Osteoblast (primary cell): ENCODE data around the gene CCDC33. TPM values are rescaled to one million over a fixed set of nuclear protein-coding genes. Genes with fewer than 3 reads are reported as not detected.
A peak's percentile ranks its signal among the peaks of the same experiment; 100 is the strongest.

Experiments
- DNase-seq: peaks from one replicate; pipeline ENCODE4 v3.0.0; 2011; ENCODE audit warnings: low spot score, mixed read lengths; ENCODE audit not compliant: insufficient read length; ENCODE audit errors: missing footprints
- H2AFZ ChIP-seq: 2 replicates; pipeline ENCODE4 v1.6.0; 2011; ENCODE audit warnings: mild to moderate bottlenecking, low read length
- H3K27ac ChIP-seq: 2 replicates; pipeline ENCODE4 v1.5.1; 2011; ENCODE audit warnings: mild to moderate bottlenecking, low read depth, low read length, moderate library complexity
- H3K27me3 ChIP-seq: 2 replicates; pipeline ENCODE4 v1.6.0; 2012; ENCODE audit warnings: mild to moderate bottlenecking, control low read depth, inconsistent platforms, low read length, moderate library complexity; ENCODE audit not compliant: insufficient read depth
- H3K36me3 ChIP-seq: 2 replicates; pipeline ENCODE4 v1.5.1; 2011; ENCODE audit warnings: mild to moderate bottlenecking, low read length, control low read depth, moderate library complexity; ENCODE audit not compliant: insufficient read depth
- H3K4me1 ChIP-seq: 2 replicates; pipeline ENCODE4 v1.5.1; 2011; ENCODE audit warnings: mild to moderate bottlenecking, low read length, control low read depth, moderate library complexity; ENCODE audit not compliant: insufficient read depth
- H3K4me2 ChIP-seq: 2 replicates; pipeline ENCODE4 v1.6.0; 2011; ENCODE audit warnings: mild to moderate bottlenecking, low read length; ENCODE audit not compliant: insufficient read depth
- H3K4me3 ChIP-seq: fragments of 200-600 bp; sonication (generic); 3 replicates; pipeline ENCODE4 v1.5.1; 2012; ENCODE audit warnings: mild to moderate bottlenecking, low read length, inconsistent platforms; ENCODE audit not compliant: insufficient read depth
- H3K79me2 ChIP-seq: 2 replicates; pipeline ENCODE4 v1.6.0; 2012; ENCODE audit warnings: mild to moderate bottlenecking, low read length, control low read depth, inconsistent platforms; ENCODE audit not compliant: insufficient read depth
- H3K9me3 ChIP-seq: 2 replicates; pipeline ENCODE4 v1.5.1; 2011; ENCODE audit warnings: low read depth, low read length, control low read depth
- H4K20me1 ChIP-seq: 2 replicates; pipeline ENCODE4 v1.6.0; 2012; ENCODE audit warnings: mild to moderate bottlenecking, low read length, control low read depth; ENCODE audit not compliant: insufficient read depth
- CTCF ChIP-seq: IDR thresholded peaks from 2 replicates; pipeline ENCODE4 v1.5.1; 2011; ENCODE audit warnings: mild to moderate bottlenecking, low read depth, low read length, moderate library complexity; ENCODE audit errors: extremely low read depth
- total RNA-seq: library from RNA; depleted of rRNA; stranded (reverse); fragments of >200 nt; gene quantifications from 2 replicates; pipeline ENCODE4 v1.2.3, GENCODE V29; 2012

Gene CCDC33
- total RNA-seq, 1 donor: not detected

- Histone ChIP-seq H3K4me1 (no peaks in the 10 kb centered on the region), H3K4me3 (no peak overlapping the region), H3K9me3 (no peaks in the 10 kb centered on the region), H3K4me2 (no peak overlapping the region), H3K27ac (no peak overlapping the region), H3K36me3 (no peaks in the 10 kb centered on the region), H2AFZ (no peak overlapping the region), H4K20me1 (no peaks in the 10 kb centered on the region), H3K79me2 (no peaks in the 10 kb centered on the region), H3K27me3 (peaks cover 13% of the 10 kb centered on the region)
- TF ChIP-seq CTCF: no peak
- no peak for DNase-seq
These were observed 14.5 kb upstream of the CCDC33 start for GRCh38 chr15:74221399-74222239.

GRCh38 chr15:74222240-74223119 lies 13.6 kb upstream of the CCDC33 start:
- peaks cover 13% of the 10 kb centered on the region for H3K27me3 ChIP-seq
- H3K79me2 ChIP-seq: no peaks in the 10 kb centered on the region
- no peak overlapping the region for H3K4me3 ChIP-seq
- no peak for TF ChIP-seq CTCF
- H3K9me3 ChIP-seq: no peaks in the 10 kb centered on the region
- H3K4me2 ChIP-seq: no peak overlapping the region
- no peaks in the 10 kb centered on the region for H3K36me3 ChIP-seq
- no peak overlapping the region for H3K27ac ChIP-seq
- peak; percentile 66 for DNase-seq
- no peaks in the 10 kb centered on the region for H3K4me1 ChIP-seq
- no peaks in the 10 kb centered on the region for H4K20me1 ChIP-seq
- no peak overlapping the region for H2AFZ ChIP-seq

- no peaks in the 10 kb centered on the region for H3K9me3 ChIP-seq
- H2AFZ ChIP-seq: no peak overlapping the region
- peaks cover 4% of the 10 kb centered on the region for H3K4me1 ChIP-seq
- no peak overlapping the region for H3K4me2 ChIP-seq
- H4K20me1 ChIP-seq: no peaks in the 10 kb centered on the region
- no peak overlapping the region for H3K27ac ChIP-seq
- H3K4me3 ChIP-seq: no peak overlapping the region
- TF ChIP-seq CTCF: no peak
- peak; percentile 69 for DNase-seq
- H3K36me3 ChIP-seq: no peaks in the 10 kb centered on the region
- H3K27me3 ChIP-seq: peaks cover 13% of the 10 kb centered on the region
- H3K79me2 ChIP-seq: no peaks in the 10 kb centered on the region
These were observed 10.2 kb upstream of the CCDC33 start for GRCh38 chr15:74225928-74226327.
